H9 (cell line): ENCODE measurements around the gene DPYSL3. TPM values are rescaled to one million over a fixed set of nuclear protein-coding genes. Genes with fewer than 3 reads are reported as not detected.

ENCODE experiments used
- DNase-seq: peaks from one replicate; pipeline ENCODE4 v3.0.0-alpha.2; 2017
- H2AFZ ChIP-seq: one replicate; pipeline ENCODE4 v1.6.1; 2013; ENCODE audit warnings: mild to moderate bottlenecking, low read length, control low read depth, moderate library complexity
- H2AK5ac ChIP-seq: 2 replicates; pipeline ENCODE4 v1.6.1; 2013; ENCODE audit warnings: low read length, control low read depth, mixed read lengths; ENCODE audit not compliant: insufficient read length
- H2BK120ac ChIP-seq: one replicate; pipeline ENCODE4 v1.6.1; 2013; ENCODE audit warnings: low read depth, mild to moderate bottlenecking, low read length, control low read depth, inconsistent platforms; ENCODE audit not compliant: poor library complexity, severe bottlenecking
- H2BK12ac ChIP-seq: 2 replicates; pipeline ENCODE4 v1.6.1; 2013; ENCODE audit warnings: low read length, control low read depth, mixed read lengths, low read depth; ENCODE audit not compliant: insufficient read length
- H2BK15ac ChIP-seq: 2 replicates; pipeline ENCODE4 v1.6.1; 2013; ENCODE audit warnings: low read depth, low read length, control low read depth
- H2BK20ac ChIP-seq: one replicate; pipeline ENCODE4 v1.6.1; 2013; ENCODE audit warnings: low read depth, mild to moderate bottlenecking, low read length, control low read depth, inconsistent platforms; ENCODE audit not compliant: poor library complexity, severe bottlenecking
- H2BK5ac ChIP-seq: 2 replicates; pipeline ENCODE4 v1.6.1; 2013; ENCODE audit warnings: low read length, control low read depth, mixed read lengths; ENCODE audit not compliant: insufficient read length
- H3K14ac ChIP-seq: 2 replicates; pipeline ENCODE4 v1.6.1; 2013; ENCODE audit warnings: low read length, control low read depth; ENCODE audit not compliant: insufficient read depth
- H3K18ac ChIP-seq: 2 replicates; pipeline ENCODE4 v1.6.1; 2013; ENCODE audit warnings: low read depth, mild to moderate bottlenecking, mixed read lengths, low read length, control low read depth; ENCODE audit not compliant: insufficient read length
- H3K23ac ChIP-seq: 2 replicates; pipeline ENCODE4 v1.6.1; 2013; ENCODE audit warnings: low read length, control low read depth, mixed read lengths, low read depth; ENCODE audit not compliant: insufficient read length
- H3K23me2 ChIP-seq: 2 replicates; pipeline ENCODE4 v1.6.1; 2013; ENCODE audit warnings: low read depth, mild to moderate bottlenecking, mixed read lengths, low read length, control low read depth; ENCODE audit not compliant: insufficient read length, poor library complexity, severe bottlenecking
- H3K27ac ChIP-seq: 2 replicates; pipeline ENCODE4 v1.5.1; 2013; ENCODE audit warnings: low read length, control low read depth, mixed read lengths, low read depth; ENCODE audit not compliant: insufficient read length
- H3K27me3 ChIP-seq: 2 replicates; pipeline ENCODE4 v1.6.1; 2013; ENCODE audit warnings: low read length, control low read depth, inconsistent platforms; ENCODE audit not compliant: insufficient read depth
- H3K4ac ChIP-seq: 2 replicates; pipeline ENCODE4 v1.6.1; 2013; ENCODE audit warnings: low read depth, mild to moderate bottlenecking, control low read depth, inconsistent platforms, low read length, moderate library complexity
- H3K4me1 ChIP-seq: 2 replicates; pipeline ENCODE4 v1.6.1; 2013; ENCODE audit warnings: low read length, control low read depth, inconsistent platforms; ENCODE audit not compliant: insufficient read depth
- H3K4me2 ChIP-seq: 2 replicates; pipeline ENCODE4 v1.6.1; 2013; ENCODE audit warnings: low read length, control low read depth, mixed read lengths; ENCODE audit not compliant: insufficient read length, insufficient read depth
- H3K56ac ChIP-seq: 2 replicates; pipeline ENCODE4 v1.6.1; 2013; ENCODE audit warnings: low read depth, mild to moderate bottlenecking, mixed read lengths, low read length, control low read depth; ENCODE audit not compliant: insufficient read length
- H3K79me1 ChIP-seq: 2 replicates; pipeline ENCODE4 v1.6.1; 2013; ENCODE audit warnings: low read depth, mild to moderate bottlenecking, moderate library complexity, low read length, control low read depth, inconsistent platforms; ENCODE audit not compliant: insufficient read depth, poor library complexity, severe bottlenecking
- H3K79me2 ChIP-seq: 2 replicates; pipeline ENCODE4 v1.6.1; 2013; ENCODE audit warnings: low read length, control low read depth, inconsistent platforms; ENCODE audit not compliant: insufficient read depth
- H3K9ac ChIP-seq: 2 replicates; pipeline ENCODE4 v1.6.1; 2013; ENCODE audit warnings: low read length, control low read depth, mixed read lengths; ENCODE audit not compliant: insufficient read length; ENCODE audit errors: extremely low read depth
- H3K9me3 ChIP-seq: one replicate; pipeline ENCODE4 v1.6.1; 2013; ENCODE audit warnings: low read depth, low read length, inconsistent platforms; ENCODE audit not compliant: control insufficient read depth
- H3T11ph ChIP-seq: one replicate; pipeline ENCODE4 v1.6.1; 2013; ENCODE audit warnings: mild to moderate bottlenecking, low read length, control low read depth, inconsistent platforms
- H4K20me1 ChIP-seq: one replicate; pipeline ENCODE4 v1.6.1; 2013; ENCODE audit not compliant: control insufficient read depth, insufficient read length, insufficient read depth
- H4K5ac ChIP-seq: 2 replicates; pipeline ENCODE4 v1.6.1; 2013; ENCODE audit warnings: low read depth, mild to moderate bottlenecking, mixed read lengths, low read length, control low read depth; ENCODE audit not compliant: insufficient read length
- H4K8ac ChIP-seq: replicated peaks from 2 replicates; pipeline ENCODE4 v1.6.1; 2013; ENCODE audit warnings: low read length, control low read depth, mixed read lengths, low read depth; ENCODE audit not compliant: insufficient read length
- H4K91ac ChIP-seq: 2 replicates; pipeline ENCODE4 v1.6.1; 2013; ENCODE audit warnings: low read depth, mild to moderate bottlenecking, moderate library complexity, mixed read lengths, low read length, control low read depth; ENCODE audit not compliant: insufficient read length
- H3K27ac Mint-ChIP-seq, 3 experiments: 2 replicates in 2 of 3; 3 replicates in 1 of 3; pipeline ENCODE4 v1.8.0; 2020 to 2021; ENCODE audit warnings: mixed read lengths in 3 of 3, mild to moderate bottlenecking in 1 of 3, moderate library complexity in 1 of 3
- H3K27me3 Mint-ChIP-seq: 2 replicates; pipeline ENCODE4 v1.8.0; 2021; ENCODE audit warnings: low read depth, mild to moderate bottlenecking, moderate library complexity, mixed read lengths
- H3K36me3 Mint-ChIP-seq, 3 experiments: 2 replicates in 2 of 3; 3 replicates in 1 of 3; pipeline ENCODE4 v1.8.0; 2020 to 2021; ENCODE audit warnings: low read depth in 3 of 3, mixed read lengths in 3 of 3; ENCODE audit not compliant: insufficient read depth in 1 of 3
- H3K4me1 Mint-ChIP-seq, 2 experiments: 2 replicates each; pipeline ENCODE4 v1.8.0; 2020; ENCODE audit warnings: mixed read lengths in 2 of 2
- H3K4me3 Mint-ChIP-seq, 2 experiments: 2 replicates in 1 of 2; 3 replicates in 1 of 2; pipeline ENCODE4 v1.8.0; 2020 to 2021; ENCODE audit warnings: mild to moderate bottlenecking in 2 of 2, mixed read lengths in 2 of 2, moderate library complexity in 1 of 2
- H3K9me3 Mint-ChIP-seq, 2 experiments: 2 replicates in 1 of 2; 3 replicates in 1 of 2; pipeline ENCODE4 v1.8.0; 2020; ENCODE audit warnings: mild to moderate bottlenecking in 2 of 2, mixed read lengths in 2 of 2, moderate library complexity in 1 of 2
- WGBS: extraction: QIAGEN DNeasy Blood & Tissue Kit; methylation state at CpG from one replicate; pipeline ENCODE4 v1.1.7; 2013; ENCODE audit warnings: missing lambda C conversion rate, low lambda C conversion rate, mixed read lengths; ENCODE audit not compliant: insufficient read length; ENCODE audit errors: extremely low coverage; 5-methylcytosine and 5-hydroxymethylcytosine counted together
- total RNA-seq: library from RNA; stranded (reverse); gene quantifications from 2 replicates; pipeline ENCODE4 v1.2.1, GENCODE V29; 2021
- TF ChIP-seq, protein P1 (sequence below): fragments of 200-600 bp; sonication (generic); conservative IDR thresholded peaks from 3 replicates; pipeline ENCODE4 v1.8.0; 2021; ENCODE audit warnings: antibody characterized with exemption, mild to moderate bottlenecking

Gene DPYSL3
- total RNA-seq, 1 experiment from 2014 or later: 515 TPM

DNA sequence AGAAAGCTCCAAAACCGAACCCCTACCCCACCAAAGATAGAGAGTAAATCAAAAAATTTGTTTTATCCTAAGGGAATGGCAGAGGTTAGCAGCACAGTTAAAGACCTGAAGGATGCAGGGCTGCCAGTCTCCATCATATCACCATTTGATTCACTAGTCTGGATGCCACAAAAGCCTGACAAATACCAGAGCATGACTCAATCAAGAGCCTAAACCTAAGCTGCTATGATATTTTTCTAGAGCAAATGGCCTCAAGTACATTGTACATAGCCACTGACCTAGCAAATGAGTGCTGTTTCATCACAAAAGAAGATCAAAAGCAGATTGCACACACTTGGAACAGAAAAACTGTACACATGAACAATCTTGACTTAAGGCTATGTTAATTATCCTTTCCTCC is 48.0 kb downstream of the DPYSL3 start:
- no peak for DNase-seq
- H3K79me2 ChIP-seq: peaks cover 4% of the 10 kb centered on the region; the same call in 1 of the 2 replicates

More for the DNA sequence above, 48.0 kb downstream of the DPYSL3 start:
- no peak overlapping the region for H3K14ac ChIP-seq
- peaks cover 3% of the 10 kb centered on the region for H3K79me1 ChIP-seq
- H3K36me3 Mint-ChIP-seq: peaks cover 4 to 46% (median 23%) of the 10 kb centered on the region in 3 experiments; a peak in 6 of 7 replicates
- no peak overlapping the region for H2BK20ac ChIP-seq
- TF ChIP-seq, protein P1, sequence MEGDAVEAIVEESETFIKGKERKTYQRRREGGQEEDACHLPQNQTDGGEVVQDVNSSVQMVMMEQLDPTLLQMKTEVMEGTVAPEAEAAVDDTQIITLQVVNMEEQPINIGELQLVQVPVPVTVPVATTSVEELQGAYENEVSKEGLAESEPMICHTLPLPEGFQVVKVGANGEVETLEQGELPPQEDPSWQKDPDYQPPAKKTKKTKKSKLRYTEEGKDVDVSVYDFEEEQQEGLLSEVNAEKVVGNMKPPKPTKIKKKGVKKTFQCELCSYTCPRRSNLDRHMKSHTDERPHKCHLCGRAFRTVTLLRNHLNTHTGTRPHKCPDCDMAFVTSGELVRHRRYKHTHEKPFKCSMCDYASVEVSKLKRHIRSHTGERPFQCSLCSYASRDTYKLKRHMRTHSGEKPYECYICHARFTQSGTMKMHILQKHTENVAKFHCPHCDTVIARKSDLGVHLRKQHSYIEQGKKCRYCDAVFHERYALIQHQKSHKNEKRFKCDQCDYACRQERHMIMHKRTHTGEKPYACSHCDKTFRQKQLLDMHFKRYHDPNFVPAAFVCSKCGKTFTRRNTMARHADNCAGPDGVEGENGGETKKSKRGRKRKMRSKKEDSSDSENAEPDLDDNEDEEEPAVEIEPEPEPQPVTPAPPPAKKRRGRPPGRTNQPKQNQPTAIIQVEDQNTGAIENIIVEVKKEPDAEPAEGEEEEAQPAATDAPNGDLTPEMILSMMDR: no peak
- H3K4me1 Mint-ChIP-seq: peaks cover 51 to 53% of the 10 kb centered on the region in 2 experiments
- no peak overlapping the region for H3K4me3 Mint-ChIP-seq
- H3K56ac ChIP-seq: no peak overlapping the region
- no peak overlapping the region for H2BK5ac ChIP-seq
- H3T11ph ChIP-seq: no peak overlapping the region
- no peak overlapping the region for H4K5ac ChIP-seq
- H2AK5ac ChIP-seq: no peak overlapping the region
- no peak overlapping the region for H3K9ac ChIP-seq
- H4K91ac ChIP-seq: no peak overlapping the region
- no peak overlapping the region for H2BK15ac ChIP-seq
- H3K9me3 Mint-ChIP-seq: peaks cover 2 to 14% of the 10 kb centered on the region in 2 experiments; a peak in 3 of 5 replicates
- H3K4me1 ChIP-seq: peaks cover 7% of the 10 kb centered on the region; the same call in 1 of the 2 replicates
- H3K4me2 ChIP-seq: no peak overlapping the region
- no peak overlapping the region for H3K27ac ChIP-seq
- no peak overlapping the region for H3K18ac ChIP-seq
- no peak overlapping the region for H3K4ac ChIP-seq
- no CpG with 5 or more reads among the region's 1 CpG for WGBS
- H2BK120ac ChIP-seq: no peak overlapping the region
- no peak overlapping the region for H4K8ac ChIP-seq
- no peaks in the 10 kb centered on the region for H3K27me3 ChIP-seq
- no peak overlapping the region for H3K23ac ChIP-seq
- H3K23me2 ChIP-seq: no peaks in the 10 kb centered on the region
- H2BK12ac ChIP-seq: no peak overlapping the region
- no peaks in the 10 kb centered on the region for H3K27me3 Mint-ChIP-seq
- no peak overlapping the region for H3K27ac Mint-ChIP-seq
- no peak overlapping the region for H2AFZ ChIP-seq
- no peaks in the 10 kb centered on the region for H4K20me1 ChIP-seq
- H3K9me3 ChIP-seq: no peaks in the 10 kb centered on the region
